Measurements from ENCODE around the gene GALNT2.

DNA sequence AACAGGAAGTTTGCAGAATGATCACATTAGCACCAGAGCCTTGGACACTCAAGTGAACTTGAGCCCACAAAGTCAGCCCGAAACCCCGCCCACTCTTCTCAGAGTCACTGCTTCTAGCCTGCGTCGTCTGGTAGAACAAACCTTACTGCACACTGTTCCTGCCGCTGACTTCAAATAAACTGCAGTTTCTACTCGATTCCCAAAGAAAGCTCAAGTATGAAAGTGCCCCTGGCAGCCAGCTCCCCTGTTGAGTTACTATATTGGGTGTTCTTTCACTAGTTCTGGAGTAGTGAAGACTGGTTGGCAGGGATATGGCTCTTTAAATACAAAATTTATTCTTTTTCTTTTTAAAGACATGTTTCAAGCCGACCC is 164.7 kb downstream of the GALNT2 start:
- TF ChIP-seq EZH2 (IDR thresholded peaks at IDR 0.05; ENCODE audit: borderline replicate concordance, insufficient read depth, low read depth, low read length, poor library complexity, severe bottlenecking): no peak
- TF ChIP-seq, protein P1, sequence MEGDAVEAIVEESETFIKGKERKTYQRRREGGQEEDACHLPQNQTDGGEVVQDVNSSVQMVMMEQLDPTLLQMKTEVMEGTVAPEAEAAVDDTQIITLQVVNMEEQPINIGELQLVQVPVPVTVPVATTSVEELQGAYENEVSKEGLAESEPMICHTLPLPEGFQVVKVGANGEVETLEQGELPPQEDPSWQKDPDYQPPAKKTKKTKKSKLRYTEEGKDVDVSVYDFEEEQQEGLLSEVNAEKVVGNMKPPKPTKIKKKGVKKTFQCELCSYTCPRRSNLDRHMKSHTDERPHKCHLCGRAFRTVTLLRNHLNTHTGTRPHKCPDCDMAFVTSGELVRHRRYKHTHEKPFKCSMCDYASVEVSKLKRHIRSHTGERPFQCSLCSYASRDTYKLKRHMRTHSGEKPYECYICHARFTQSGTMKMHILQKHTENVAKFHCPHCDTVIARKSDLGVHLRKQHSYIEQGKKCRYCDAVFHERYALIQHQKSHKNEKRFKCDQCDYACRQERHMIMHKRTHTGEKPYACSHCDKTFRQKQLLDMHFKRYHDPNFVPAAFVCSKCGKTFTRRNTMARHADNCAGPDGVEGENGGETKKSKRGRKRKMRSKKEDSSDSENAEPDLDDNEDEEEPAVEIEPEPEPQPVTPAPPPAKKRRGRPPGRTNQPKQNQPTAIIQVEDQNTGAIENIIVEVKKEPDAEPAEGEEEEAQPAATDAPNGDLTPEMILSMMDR (IDR thresholded peaks at IDR 0.05): no peak
